Measurements from ENCODE around the gene PHF1. TPM values are rescaled to one million over a fixed set of nuclear protein-coding genes. Genes with fewer than 3 reads are reported as not detected.

PHF1 gene
- total RNA-seq, 1 experiment from 2014 or later: 30.8 TPM

DNA sequence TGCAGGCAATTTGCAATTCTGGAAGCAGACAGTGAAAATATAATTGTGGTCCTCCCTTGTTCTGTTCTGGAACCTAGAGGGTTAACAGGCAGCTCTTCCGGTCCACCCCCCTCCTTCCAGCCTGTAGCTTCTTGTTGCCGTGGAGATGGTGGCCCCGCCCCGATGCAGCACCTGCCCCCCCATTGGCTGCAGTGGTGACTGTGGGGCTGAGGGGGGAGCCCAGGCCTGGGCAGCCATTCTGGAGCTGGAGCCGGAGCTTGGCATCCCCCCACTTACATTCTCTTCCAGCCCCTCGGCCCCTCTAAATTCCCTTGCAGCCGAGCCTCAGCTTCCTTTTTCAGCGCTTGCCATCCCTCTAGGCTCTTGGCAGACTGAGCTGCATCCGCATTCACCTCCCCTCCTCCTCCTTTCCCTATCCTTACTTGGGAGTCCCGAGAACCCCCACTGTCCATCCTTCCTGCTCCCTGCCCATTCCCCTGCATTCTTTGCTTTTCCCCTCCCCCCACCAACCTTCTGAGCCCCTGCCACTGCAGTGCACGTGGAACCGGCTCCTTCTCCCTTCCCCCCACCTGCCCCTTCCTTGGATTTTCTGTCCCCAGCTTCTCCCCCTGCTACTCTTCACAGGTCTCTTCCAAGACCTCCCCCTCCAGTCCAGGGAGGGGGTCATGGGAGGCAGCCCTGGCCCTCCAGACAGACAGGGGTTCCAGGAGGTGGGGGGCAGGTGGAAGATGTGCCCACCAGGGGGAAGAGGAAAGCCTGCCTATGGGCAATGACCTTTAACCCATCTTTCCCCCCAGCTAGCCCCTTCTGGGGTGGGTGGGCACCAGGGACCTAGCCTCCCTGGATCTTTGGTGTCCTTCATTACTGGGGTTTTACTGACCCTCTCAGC lies 20.4 kb downstream of the PHF1 start:
- DNase-seq (ENCODE audit: low read depth): peak; percentile 66

DNA sequence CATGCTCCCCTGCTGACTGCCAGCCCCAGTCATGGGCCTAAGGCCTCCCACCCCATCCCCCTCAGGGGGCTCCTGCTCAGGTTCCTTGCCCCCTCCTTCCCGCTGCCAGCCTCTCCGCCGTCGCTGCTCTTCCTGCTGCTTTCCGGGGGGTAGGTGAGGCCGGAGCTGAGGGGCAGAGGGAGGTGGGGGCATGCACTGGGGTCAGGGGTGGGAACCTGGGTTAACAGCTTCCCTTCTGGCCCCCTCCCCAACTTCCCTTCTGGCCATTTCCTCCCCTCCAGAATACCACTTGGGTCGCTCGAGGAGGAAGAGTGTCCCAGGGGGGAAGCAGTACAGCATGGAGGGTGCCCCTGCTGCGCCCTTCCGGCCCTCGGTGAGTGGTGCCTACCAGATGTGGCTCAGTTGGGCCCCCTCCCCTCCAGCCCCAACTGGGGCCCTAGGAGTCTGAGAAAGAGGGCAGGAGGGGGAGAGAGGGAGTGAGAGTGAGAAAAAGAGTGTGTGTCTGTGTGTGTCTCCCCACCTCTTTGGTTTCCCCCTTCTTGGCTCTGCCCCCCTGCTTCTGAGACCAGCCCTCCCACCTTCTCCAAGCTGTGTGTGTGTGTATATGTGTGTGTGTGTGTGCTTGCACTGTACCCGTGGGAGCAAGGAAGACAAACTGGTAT lies 21.2 kb downstream of the PHF1 start:
- no peak for DNase-seq (ENCODE audit: low read depth)

DNA sequence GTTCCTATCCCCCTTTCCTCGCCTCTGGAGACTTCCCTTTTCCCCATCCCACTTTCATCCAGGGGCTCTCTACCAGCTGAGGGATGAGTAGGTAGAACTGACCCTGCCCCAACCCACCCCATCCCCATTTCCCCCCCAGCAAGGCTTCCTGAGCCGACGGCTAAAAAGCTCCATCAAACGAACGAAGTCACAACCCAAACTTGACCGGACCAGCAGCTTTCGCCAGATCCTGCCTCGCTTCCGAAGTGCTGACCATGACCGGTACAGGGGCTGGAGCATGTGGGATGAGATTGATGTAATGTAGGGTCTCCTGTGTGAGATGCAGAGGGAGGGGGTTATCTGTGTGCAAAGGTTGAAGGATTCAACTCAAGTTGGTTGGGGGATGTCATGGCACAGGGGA lies 21.7 kb downstream of the PHF1 start:
- no peak for DNase-seq (ENCODE audit: low read depth)

DNA sequence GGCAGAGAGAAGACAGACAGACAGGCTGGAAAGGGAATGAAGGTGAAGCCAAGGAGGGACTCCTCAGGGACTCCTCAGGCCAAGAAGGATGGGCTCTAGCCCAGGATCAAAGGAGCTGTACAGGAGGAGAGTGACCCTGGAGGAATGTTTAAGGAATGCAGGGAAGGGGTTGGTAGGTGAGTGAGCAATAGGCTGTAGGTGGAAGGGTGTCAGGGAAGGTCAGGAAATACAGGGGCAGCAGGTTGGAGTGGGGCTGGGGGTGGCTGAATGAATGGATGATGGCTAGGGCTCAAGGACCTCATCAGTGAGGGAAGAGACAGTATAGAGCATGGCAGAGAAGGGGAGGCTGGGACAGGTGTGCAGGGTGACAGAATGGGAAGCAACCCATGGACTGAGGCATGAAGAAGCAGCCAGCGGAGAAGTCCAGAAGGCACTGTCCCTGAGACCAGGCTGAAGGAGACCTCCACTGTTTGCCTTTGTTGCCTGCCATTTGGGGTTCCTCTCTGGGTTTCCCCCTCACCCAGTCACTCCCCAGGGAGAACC lies 22.3 kb downstream of the PHF1 start:
- no peak for DNase-seq (ENCODE audit: low read depth)

DNA sequence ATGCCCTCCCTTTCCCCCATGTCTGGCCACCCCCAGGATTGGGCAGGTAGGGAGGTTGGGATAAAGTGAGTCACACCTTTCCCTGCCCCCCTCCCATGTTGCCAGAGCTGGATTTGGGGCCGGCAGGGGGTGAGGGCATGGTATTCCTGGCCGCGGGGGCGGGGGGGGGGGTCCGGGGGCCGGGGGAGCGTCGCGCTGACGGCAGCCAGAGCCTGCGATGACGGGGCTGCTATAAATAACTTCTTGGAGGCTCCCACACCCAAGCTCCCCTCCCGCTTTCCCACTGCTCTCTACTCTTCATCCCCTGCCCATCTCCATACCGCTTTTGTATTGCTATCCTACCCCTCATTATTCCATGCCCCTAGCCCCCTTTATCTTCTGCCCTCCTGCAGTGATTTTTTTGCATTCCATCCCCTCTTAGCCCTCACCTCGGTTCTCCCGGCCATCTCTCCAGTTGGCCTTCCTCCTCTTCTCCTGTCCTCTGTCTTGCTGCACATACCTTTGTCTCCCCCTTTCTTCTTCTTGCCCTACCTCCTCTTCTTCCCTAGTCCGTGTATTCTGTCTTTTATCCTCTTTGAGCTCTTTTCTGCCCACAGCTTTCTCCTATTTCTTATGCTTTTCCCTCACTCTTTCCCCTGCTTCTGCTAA lies 22.9 kb downstream of the PHF1 start:
- no peak for DNase-seq (ENCODE audit: low read depth)

DNA sequence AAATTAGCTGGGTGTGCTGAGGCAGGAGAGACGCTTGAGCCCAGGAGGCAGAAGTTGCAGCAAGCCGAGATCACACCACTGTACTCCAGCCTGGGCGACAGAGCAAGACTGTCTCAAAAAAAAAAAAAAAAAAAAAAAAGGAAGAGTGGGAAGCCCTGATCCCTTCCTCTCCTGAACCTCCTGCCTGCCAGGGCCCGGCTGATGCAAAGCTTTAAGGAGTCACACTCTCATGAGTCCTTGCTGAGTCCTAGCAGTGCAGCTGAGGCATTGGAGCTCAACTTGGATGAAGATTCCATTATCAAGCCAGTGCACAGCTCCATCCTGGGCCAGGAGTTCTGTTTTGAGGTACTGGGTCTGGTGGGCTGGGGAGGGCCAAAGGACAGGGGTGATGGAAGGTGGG lies 24.1 kb downstream of the PHF1 start:
- DNase-seq (ENCODE audit: low read depth): no peak

DNA sequence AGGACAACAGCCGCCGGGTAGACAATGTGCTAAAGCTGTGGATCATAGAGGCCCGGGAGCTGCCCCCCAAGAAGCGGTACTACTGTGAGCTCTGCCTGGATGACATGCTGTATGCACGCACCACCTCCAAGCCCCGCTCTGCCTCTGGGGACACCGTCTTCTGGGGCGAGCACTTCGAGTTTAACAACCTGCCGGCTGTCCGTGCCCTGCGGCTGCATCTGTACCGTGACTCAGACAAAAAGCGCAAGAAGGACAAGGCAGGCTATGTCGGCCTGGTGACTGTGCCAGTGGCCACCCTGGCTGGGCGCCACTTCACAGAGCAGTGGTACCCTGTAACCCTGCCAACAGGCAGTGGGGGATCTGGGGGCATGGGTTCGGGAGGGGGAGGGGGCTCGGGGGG lies 26.9 kb downstream of the PHF1 start:
- no peak for DNase-seq (ENCODE audit: low read depth)

DNA sequence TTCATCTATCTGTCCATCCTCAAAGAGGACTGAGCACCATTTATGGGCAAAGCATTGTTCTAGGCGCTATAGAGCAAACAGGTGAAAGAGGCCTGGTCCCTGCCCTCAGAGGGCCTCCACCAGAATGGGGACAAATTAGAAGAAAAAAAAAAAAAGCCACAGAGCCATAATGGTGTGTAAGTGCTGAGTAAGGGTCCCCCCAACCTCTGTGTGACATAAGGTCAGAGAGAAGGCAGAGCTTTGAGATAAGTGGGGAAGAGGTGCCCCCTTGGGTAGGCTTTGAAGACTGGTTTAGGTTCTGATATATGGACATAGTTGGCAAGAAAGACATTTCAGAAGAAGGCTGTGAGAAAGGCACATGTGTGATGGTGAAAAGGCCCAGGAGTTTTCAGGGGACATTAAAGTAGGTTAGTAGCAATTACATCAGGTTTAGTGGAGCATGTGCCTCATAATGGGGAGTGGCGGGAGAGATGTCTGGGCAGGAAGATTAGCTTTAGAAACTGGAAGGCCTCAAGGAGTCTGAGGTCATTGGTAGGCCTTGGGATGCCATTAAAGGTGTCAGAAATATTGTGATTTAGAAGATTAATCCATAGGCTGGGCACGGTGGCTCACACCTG lies 28.3 kb downstream of the PHF1 start:
- DNase-seq (ENCODE audit: low read depth): no peak

DNA sequence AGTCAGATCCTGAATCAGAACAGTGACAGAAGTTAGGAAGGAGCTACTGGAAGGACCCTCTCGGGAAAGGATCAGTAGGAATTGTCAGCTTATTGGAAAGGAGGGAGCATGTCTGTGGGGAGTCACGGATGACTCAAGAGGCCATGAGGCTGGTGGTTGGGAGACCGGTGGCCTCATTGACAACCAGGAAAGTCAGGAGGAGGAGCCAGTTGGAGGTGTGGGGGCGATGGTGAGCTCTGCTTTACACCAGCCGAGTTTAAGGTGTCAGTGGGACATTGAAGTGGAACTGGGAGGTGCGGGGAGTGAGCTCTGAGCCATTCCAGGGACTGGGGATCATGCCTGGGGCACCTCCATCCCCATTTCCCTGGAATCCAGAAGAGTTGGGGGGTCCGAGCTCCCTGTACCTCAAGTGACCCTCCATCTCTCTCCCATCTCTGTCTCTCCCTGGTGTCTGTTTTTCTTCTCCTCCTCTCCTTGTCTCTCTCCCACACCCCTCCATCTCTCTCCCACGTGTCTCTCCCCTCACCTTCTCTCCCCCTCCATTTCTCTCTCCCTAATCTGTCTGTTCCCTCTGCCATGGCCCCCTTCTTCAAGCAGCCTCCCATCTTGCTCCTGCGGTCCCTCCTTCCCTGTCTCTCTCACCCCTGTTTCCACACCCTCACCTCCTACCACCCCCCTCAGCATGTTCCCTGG lies 29.3 kb downstream of the PHF1 start:
- no peak for DNase-seq (ENCODE audit: low read depth)

DNA sequence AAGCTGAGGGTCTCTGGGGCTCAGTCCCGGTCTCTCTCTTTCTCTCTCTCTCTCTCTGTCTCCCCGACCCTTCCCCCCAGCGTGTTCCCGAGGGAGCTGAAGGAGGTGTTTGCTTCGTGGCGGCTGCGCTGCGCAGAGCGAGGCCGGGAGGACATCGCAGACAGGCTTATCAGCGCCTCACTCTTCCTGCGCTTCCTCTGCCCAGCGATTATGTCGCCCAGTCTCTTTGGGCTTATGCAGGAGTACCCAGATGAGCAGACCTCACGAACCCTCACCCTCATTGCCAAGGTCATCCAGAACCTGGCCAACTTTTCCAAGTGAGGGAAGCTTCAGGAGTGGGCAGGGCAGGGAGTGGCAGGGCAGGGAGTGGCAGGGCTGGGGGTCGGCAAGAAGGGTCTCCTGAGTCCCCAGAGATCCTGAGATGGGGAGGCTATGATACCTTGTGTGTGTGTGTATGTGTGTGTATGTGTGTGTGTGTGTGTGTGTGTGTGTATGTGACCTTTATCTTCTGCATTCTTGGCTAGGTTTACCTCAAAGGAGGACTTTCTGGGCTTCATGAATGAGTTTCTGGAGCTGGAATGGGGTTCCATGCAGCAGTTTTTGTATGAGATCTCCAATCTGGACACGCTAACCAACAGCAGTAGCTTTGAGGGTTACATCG lies 30.0 kb downstream of the PHF1 start:
- DNase-seq (ENCODE audit: low read depth): no peak

DNA sequence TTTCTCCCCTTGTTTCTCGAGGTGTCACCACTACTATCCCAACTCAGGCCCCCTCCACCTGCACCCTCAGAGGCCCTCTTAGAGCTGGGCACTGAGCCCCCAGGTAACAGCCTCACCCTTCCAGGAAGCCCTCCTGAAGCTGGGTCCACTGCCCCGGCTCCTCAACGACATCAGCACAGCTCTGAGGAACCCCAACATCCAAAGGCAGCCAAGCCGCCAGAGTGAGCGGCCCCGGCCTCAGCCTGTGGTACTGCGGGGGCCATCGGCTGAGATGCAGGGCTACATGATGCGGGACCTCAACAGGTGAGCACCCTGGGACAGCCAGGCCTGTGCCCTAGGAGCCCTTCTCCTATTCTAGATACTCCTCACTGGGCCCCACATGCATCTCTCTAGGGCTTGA lies 30.6 kb downstream of the PHF1 start:
- no peak for DNase-seq (ENCODE audit: low read depth)

DNA sequence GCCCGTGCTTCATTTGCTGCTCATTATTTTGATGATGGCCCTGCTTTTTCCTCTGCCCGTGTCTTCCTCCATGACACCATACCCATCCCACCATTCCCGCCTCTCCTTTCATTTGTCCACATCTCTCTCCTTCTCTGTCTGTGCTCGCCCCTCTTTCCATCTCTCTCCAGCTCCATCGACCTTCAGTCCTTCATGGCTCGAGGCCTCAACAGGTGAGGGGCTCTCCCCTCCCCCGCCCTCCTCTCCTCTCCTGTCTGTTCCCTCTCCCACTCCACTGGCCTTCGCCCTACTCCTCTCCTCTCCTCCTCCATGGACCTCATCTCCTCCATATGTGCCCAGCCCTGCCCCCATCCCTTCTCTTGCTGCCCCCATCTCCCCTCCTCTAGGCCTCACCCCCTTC lies 31.5 kb downstream of the PHF1 start:
- no peak for DNase-seq (ENCODE audit: low read depth)

DNA sequence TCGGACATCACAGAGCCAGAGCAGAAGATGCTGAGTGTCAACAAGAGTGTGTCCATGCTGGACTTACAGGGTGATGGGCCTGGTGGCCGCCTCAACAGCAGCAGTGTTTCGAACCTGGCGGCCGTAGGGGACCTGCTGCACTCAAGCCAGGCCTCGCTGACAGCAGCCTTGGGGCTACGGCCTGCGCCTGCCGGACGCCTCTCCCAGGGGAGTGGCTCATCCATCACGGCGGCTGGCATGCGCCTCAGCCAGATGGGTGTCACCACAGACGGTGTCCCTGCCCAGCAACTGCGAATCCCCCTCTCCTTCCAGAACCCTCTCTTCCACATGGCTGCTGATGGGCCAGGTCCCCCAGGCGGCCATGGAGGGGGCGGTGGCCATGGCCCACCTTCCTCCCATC lies 32.2 kb downstream of the PHF1 start:
- no peak for DNase-seq (ENCODE audit: low read depth)

DNA sequence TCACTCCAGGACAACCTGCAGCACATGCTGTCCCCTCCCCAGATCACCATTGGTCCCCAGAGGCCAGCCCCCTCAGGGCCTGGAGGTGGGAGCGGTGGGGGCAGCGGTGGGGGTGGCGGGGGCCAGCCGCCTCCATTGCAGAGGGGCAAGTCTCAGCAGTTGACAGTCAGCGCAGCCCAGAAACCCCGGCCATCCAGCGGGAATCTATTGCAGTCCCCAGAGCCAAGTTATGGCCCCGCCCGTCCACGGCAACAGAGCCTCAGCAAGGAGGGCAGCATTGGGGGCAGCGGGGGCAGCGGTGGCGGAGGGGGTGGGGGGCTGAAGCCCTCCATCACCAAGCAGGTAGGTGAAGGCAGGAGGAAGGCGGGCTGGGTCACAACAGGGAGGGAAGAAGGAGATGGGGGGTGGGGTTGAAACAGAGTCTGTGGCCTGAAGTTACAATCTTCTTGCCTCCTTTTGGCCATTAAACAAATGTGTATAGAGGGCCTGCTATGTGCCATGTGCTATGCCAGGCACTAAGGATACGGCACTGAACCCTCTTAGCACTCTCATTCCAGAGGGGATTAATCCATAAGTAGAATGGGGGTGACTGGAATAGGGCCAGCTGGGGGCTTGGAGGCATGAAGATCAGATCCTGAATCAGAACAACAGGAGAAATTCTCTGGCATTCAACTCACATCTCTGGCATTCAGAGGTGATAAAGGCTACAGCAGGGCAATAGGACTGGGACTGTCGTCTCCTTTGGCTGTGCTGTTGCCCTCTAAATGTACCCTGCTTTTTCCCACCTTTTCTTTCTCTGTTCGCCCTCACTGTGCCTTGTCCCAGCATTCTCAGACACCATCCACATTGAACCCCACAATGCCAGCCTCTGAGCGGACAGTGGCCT lies 33.0 kb downstream of the PHF1 start:
- DNase-seq (ENCODE audit: low read depth): no peak

DNA sequence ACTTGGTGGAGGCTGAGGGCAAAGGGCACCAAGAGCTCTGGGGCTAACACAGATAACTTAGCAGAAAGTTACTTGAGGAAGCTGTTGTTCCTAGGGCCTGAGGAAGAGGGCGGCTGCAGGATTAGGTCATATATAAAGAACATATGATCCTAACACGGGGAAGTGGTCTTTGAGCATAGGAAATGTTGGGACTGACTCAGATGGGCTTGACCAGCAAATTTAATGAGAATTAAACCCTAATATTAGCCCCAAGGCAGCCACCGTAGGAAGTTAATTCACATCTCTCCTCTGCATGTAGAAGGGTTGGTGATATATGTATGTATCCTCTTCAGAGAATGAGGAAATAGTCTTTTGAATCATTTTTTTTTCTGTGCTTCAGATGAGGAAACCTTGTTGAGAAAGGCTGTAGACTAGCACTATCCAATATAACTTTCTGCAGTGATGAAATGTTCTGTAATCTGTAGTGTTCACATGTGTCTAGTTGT lies 34.3 kb downstream of the PHF1 start:
- DNase-seq (ENCODE audit: low read depth): no peak

DNA sequence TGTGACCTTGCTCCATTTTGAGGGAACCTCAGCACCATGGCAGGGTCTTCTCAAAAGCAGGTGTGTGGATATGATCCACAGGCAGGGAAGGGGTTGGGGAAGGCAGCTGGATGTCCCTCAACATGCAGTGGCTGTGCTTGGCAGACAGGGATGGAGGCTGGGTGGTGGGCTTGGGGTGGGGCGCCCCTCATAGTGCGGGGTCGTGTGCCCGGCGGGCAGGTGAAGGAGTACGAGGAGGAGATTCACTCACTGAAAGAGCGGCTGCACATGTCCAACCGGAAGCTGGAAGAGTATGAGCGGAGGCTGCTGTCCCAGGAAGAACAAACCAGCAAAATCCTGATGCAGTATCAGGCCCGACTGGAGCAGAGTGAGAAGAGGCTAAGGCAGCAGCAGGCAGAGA lies 35.5 kb downstream of the PHF1 start:
- DNase-seq (ENCODE audit: low read depth): no peak

DNA sequence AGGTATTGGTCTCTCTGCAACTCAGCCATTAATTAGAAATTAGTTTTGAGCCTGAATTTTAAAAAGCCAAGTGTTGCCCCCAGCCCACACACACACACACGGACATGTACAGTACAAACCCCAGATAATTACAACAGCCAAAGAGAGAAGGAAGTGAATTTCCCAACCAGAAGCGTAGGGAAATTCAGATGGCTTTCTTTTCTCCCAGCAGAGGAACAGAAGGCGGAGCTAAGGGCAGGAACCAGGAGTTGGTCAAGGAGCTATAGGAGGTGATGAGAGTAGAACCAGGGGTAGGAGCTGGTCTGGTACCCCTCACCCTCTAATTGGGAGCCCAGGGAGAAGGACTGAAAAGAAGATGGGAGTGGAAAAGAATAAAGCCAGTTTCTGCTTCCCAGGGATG lies 39.6 kb downstream of the PHF1 start:
- DNase-seq (ENCODE audit: low read depth): no peak

DNA sequence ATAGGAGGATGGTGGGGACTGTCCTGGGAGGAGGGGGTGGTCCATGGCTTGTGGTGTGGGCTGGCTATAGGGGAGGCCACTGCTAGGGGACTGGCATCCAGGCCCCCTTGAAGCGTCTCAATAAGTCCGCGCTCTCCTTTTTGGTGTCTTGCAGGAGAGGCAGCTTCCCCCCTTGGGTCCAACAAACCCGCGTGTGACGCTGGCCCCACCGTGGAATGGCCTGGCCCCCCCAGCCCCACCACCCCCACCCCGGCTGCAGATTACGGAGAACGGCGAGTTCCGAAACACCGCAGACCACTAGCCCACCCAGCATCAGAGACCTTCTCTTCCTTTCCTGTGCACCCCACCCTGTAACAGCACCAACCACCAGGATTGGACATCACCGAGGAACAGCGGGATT lies 40.8 kb downstream of the PHF1 start:
- DNase-seq (ENCODE audit: low read depth): no peak

DNA sequence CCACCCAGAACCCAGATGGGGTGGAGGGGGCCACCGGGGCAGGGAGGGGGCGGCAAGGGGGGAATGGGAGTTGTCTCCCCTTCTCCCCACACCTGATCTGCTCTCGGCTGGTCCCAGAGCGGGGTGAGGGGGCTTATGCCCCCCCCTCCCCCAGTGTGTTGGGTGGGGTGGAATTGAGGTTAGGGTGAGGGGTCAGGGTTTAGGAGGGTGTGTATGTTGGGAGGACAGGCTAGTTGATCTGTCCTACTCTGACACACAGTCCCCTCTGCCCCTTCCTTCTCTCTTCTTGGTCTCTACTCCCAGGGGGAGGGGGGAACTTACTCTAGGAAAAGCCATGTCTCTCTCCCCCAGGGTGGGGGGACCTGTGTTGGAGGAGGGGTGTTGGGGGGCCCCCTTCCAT lies 41.7 kb downstream of the PHF1 start:
- DNase-seq (ENCODE audit: low read depth): no peak

All from HT1080 (cell line).